Colon (tissue), 2 donors: ENCODE results near the gene CRLF3.
"Not testable (repeated sequence)": the region's sequence is repeated elsewhere in the genome, so short reads cannot be mapped to it uniquely, and the experiment has no call there.

ENCODE experiments used
- FAIRE-seq: peaks from 2 replicates; lab custom pipeline; 2012; peaks lifted over from hg19 to GRCh38; lab: Jason Lieb, UNC
- donor health status: control.
- donor health status: control.

CRLF3 gene

DNA sequence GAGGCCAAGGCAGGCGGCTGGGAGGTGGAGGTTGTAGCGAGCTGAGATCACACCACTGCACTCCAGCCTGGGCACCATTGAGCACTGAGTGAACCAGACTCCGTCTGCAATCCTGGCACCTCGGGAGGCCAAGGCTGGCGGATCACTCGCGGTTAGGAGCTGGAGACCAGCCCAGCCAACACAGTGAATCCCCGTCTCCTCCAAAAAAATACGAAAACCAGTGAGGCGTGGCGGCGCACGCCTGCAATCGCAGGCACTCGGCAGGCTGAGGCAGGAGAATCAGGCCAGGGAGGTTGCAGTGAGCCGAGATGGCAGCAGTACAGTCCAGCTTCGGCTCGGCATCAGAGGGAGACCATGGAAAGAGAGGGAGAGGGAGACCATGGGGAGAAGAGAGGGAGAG is 88.1 kb downstream of the CRLF3 start:
- FAIRE-seq = not testable (repeated sequence)

DNA sequence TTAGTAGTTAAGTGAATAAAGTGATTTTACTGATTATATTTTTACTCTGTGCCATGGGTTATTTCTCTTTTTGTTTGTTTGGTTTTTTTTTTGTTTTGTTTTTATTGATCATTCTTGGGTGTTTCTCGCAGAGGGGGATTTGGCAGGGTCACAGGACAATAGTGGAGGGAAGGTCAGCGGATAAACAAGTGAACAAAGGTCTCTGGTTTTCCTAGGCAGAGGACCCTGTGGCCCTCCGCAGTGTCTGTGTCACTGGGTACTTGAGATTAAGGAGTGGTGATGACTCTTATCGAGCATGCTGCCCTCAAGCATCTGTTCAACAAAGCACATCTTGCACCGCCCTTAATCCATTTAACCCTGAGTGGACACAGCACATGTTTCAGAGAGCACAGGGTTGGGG is 88.8 kb downstream of the CRLF3 start:
- FAIRE-seq = not testable (repeated sequence)

GRCh38 chr17:30735206-30735605 is 89.3 kb downstream of the CRLF3 start:
- FAIRE-seq = not testable (repeated sequence)

- not testable (repeated sequence) for FAIRE-seq
Observed at GRCh38 chr17:30734153-30734552, 90.3 kb downstream of the CRLF3 start.
